GM23338 (cell line): ENCODE results near the gene IPP. TPM values are rescaled to one million over a fixed set of nuclear protein-coding genes. Genes with fewer than 3 reads are reported as not detected.

ENCODE experiments used
- ATAC-seq: fragments of 200-7000 bp; cut with Tn5 transposase; 3 replicates; pipeline ENCODE4 v1.9.1; 2020
- DNase-seq: peaks from one replicate; pipeline ENCODE4 v3.0.0-alpha.2; 2015; ENCODE audit warnings: low spot score
- H2AFZ ChIP-seq: fragments of 200-600 bp; sonication (generic); 2 replicates; pipeline ENCODE4 v1.8.0; 2016; ENCODE audit warnings: antibody characterized with exemption, mild to moderate bottlenecking, moderate library complexity
- H3F3A ChIP-seq: fragments of 200-600 bp; sonication (generic); replicated peaks from 2 replicates; pipeline ENCODE4 v1.8.0; 2017; ENCODE audit warnings: antibody characterized with exemption, mixed run types, low read depth
- H3K27ac ChIP-seq: fragments of 200-600 bp; sonication (generic); 2 replicates; pipeline ENCODE4 v1.6.1; 2016; ENCODE audit warnings: low read depth
- H3K27me3 ChIP-seq: fragments of 200-600 bp; sonication (generic); 2 replicates; pipeline ENCODE4 v1.8.0; 2016; ENCODE audit warnings: mild to moderate bottlenecking, mixed run types, moderate library complexity; ENCODE audit not compliant: insufficient read depth
- H3K36me3 ChIP-seq: fragments of 200-600 bp; sonication (generic); 2 replicates; pipeline ENCODE4 v1.8.0; 2016; ENCODE audit warnings: mild to moderate bottlenecking; ENCODE audit not compliant: insufficient read depth
- H3K4me1 ChIP-seq: fragments of 200-600 bp; sonication (generic); 2 replicates; pipeline ENCODE4 v1.8.0; 2016; ENCODE audit warnings: mild to moderate bottlenecking, moderate library complexity; ENCODE audit not compliant: insufficient read depth
- H3K4me2 ChIP-seq: fragments of 200-600 bp; sonication (generic); 2 replicates; pipeline ENCODE4 v1.7.1; 2017; ENCODE audit warnings: mixed run types
- H3K4me3 ChIP-seq: fragments of 200-600 bp; sonication (generic); 2 replicates; pipeline ENCODE4 v1.6.1; 2016; ENCODE audit warnings: mixed run types
- H3K79me2 ChIP-seq: fragments of 200-600 bp; sonication (generic); replicated peaks from 2 replicates; pipeline ENCODE4 v1.8.0; 2017; ENCODE audit warnings: mild to moderate bottlenecking; ENCODE audit not compliant: insufficient read depth
- H3K9me2 ChIP-seq: fragments of 200-600 bp; sonication (generic); 2 replicates; pipeline ENCODE4 v1.8.0; 2017; ENCODE audit not compliant: insufficient read depth
- H4K20me1 ChIP-seq: fragments of 200-600 bp; sonication (generic); replicated peaks from 2 replicates; pipeline ENCODE4 v1.8.0; 2017; ENCODE audit warnings: mild to moderate bottlenecking; ENCODE audit not compliant: insufficient read depth
- H3K27ac Mint-ChIP-seq: 2 replicates; pipeline ENCODE4 v1.8.0; 2020; ENCODE audit warnings: inconsistent platforms, mild to moderate bottlenecking, moderate library complexity, mixed read lengths
- H3K27me3 Mint-ChIP-seq: 3 replicates; pipeline ENCODE4 v1.8.0; 2022; ENCODE audit warnings: low read depth, mild to moderate bottlenecking, moderate library complexity, mixed read lengths, inconsistent platforms; ENCODE audit not compliant: insufficient read depth, poor library complexity
- H3K36me3 Mint-ChIP-seq: 3 replicates; pipeline ENCODE4 v1.8.0; 2021; ENCODE audit warnings: low read depth, mild to moderate bottlenecking, inconsistent platforms, moderate library complexity, mixed read lengths
- H3K4me1 Mint-ChIP-seq: 3 replicates; pipeline ENCODE4 v1.8.0; 2020; ENCODE audit warnings: mild to moderate bottlenecking, inconsistent platforms, mixed read lengths
- H3K4me3 Mint-ChIP-seq: 3 replicates; pipeline ENCODE4 v1.8.0; 2021; ENCODE audit warnings: moderate library complexity, mild to moderate bottlenecking, inconsistent platforms, mixed read lengths
- H3K9me3 Mint-ChIP-seq: 3 replicates; pipeline ENCODE4 v1.8.0; 2020; ENCODE audit warnings: moderate library complexity, mild to moderate bottlenecking, inconsistent platforms, mixed read lengths
- CREB1 ChIP-seq: fragments of 250-450 bp; sonication (Bioruptor Pico); IDR thresholded peaks from 2 replicates; pipeline ENCODE4 v1.5.0; 2020; ENCODE audit warnings: low read depth, mild to moderate bottlenecking, moderate library complexity
- EZH2 ChIP-seq: fragments of 200-600 bp; sonication (generic); IDR thresholded peaks from one replicate; pipeline ENCODE4 v1.8.0; 2017; ENCODE audit warnings: antibody characterized with exemption, mild to moderate bottlenecking, low read depth; ENCODE audit not compliant: unreplicated experiment
- EZH2phosphoT487 ChIP-seq: fragments of 200-600 bp; sonication (generic); IDR thresholded peaks from one replicate; pipeline ENCODE4 v1.8.1; 2018; ENCODE audit warnings: antibody characterized with exemption; ENCODE audit not compliant: unreplicated experiment
- JUNB ChIP-seq: IDR thresholded peaks from one replicate; pipeline ENCODE4 v1.6.1; 2016; ENCODE audit warnings: antibody characterized with exemption; ENCODE audit not compliant: unreplicated experiment
- NANOG ChIP-seq: IDR thresholded peaks from 2 replicates; pipeline ENCODE4 v1.6.1; 2016; ENCODE audit warnings: antibody characterized with exemption, borderline replicate concordance
- POLR2AphosphoS5 ChIP-seq: IDR thresholded peaks from 2 replicates; pipeline ENCODE4 v1.6.1; 2016; ENCODE audit warnings: antibody characterized with exemption, low read depth
- REST ChIP-seq: IDR thresholded peaks from one replicate; pipeline ENCODE4 v1.6.1; 2018; ENCODE audit warnings: antibody characterized with exemption; ENCODE audit not compliant: unreplicated experiment
- STAT1 ChIP-seq: IDR thresholded peaks from one replicate; pipeline ENCODE4 v1.6.1; 2016; ENCODE audit warnings: antibody characterized with exemption; ENCODE audit not compliant: unreplicated experiment
- ZNF114 ChIP-seq: fragments of 250-450 bp; sonication (Bioruptor Pico); IDR thresholded peaks from 2 replicates; pipeline ENCODE4 v1.5.0; 2020; ENCODE audit warnings: mild to moderate bottlenecking, moderate library complexity
- ZNF331 ChIP-seq: fragments of 250-450 bp; sonication (Bioruptor Pico); IDR thresholded peaks from 2 replicates; pipeline ENCODE4 v1.5.0; 2020; ENCODE audit warnings: low read depth, mild to moderate bottlenecking, moderate library complexity
- polyA plus RNA-seq: library from polyadenylated mRNA; unstranded; fragments of >200 nt; fragmentation: Nextera tagmentation; extraction: Ambion mirVana; gene quantifications from 2 replicates; pipeline ENCODE4 v1.2.1, GENCODE V29; 2016
- total RNA-seq: library from RNA; depleted of rRNA; stranded (reverse); fragments of >200 nt; shearing (Covaris generic); gene quantifications from 2 replicates; pipeline ENCODE4 v1.2.3, GENCODE V29; 2014
- TF ChIP-seq, protein P1 (sequence below), 2 experiments: fragments of 200-600 bp in 1 of 2; sonication (generic) in 1 of 2; conservative IDR thresholded peaks; 2 replicates each; pipeline versions ENCODE4 v1.5.1 to v1.6.1; 2016 to 2017; ENCODE audit warnings: antibody characterized with exemption in 2 of 2, low read depth in 2 of 2, mild to moderate bottlenecking in 2 of 2, moderate library complexity in 1 of 2

Gene IPP
- total and polyA plus RNA-seq, 2 experiments from 2014 or later: 1.8 to 2.8 TPM

DNA sequence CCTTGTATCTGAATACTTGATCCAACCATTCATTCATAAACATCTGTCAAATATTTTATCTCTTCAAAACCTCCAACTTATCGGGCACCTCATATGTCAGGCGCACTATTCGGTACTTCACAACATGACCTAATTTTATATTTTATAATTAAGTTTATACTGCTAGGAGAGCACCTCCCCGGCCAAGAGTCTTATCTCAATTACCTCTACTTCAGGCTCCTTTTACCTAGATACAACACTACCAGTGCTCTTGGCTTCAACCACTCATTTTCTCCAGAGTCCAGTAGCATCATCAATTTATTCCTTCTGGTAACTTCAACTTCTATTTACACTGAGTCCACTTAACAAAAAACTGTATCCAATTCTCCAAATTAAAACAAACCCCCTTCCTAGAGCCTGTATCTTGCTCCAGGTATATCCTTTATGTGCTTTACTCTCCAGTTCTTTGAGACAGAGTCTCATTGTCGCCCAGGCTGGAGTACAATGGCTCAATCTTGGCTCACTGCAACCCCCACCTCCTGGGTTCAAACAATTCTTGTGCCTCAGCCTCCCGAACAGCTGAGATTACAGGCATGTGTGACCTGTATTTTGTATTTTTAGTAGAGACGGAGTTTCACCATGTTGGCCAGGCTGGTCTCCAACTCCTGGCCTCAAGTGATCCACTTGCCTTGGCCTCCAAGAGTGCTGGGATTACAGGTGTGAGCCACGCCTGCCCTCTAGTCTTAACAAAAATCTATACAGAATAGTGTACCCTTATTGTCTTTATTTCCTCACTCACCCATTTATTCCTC is 82.9 kb downstream of the IPP start:
- Histone ChIP-seq H3K4me1 (no peaks in the 10 kb centered on the region), H3K79me2 (peaks cover 100% of the 10 kb centered on the region), H3F3A (no peaks in the 10 kb centered on the region), H3K4me3 (no peak overlapping the region), H4K20me1 (peaks cover 79% of the 10 kb centered on the region), H3K27ac (no peak overlapping the region), H3K4me2 (no peak overlapping the region), H3K36me3 (no peaks in the 10 kb centered on the region), H3K9me2 (no peaks in the 10 kb centered on the region), H2AFZ (no peak overlapping the region), H3K27me3 (no peaks in the 10 kb centered on the region)
- peaks cover 12% of the 10 kb centered on the region; the same call in 2 of the 3 replicates for H3K36me3 Mint-ChIP-seq
- no peak overlapping the region for H3K27ac Mint-ChIP-seq
- TF ChIP-seq, protein P1, sequence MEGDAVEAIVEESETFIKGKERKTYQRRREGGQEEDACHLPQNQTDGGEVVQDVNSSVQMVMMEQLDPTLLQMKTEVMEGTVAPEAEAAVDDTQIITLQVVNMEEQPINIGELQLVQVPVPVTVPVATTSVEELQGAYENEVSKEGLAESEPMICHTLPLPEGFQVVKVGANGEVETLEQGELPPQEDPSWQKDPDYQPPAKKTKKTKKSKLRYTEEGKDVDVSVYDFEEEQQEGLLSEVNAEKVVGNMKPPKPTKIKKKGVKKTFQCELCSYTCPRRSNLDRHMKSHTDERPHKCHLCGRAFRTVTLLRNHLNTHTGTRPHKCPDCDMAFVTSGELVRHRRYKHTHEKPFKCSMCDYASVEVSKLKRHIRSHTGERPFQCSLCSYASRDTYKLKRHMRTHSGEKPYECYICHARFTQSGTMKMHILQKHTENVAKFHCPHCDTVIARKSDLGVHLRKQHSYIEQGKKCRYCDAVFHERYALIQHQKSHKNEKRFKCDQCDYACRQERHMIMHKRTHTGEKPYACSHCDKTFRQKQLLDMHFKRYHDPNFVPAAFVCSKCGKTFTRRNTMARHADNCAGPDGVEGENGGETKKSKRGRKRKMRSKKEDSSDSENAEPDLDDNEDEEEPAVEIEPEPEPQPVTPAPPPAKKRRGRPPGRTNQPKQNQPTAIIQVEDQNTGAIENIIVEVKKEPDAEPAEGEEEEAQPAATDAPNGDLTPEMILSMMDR (conservative IDR thresholded peaks at IDR 0.05; ENCODE audit: low read depth in 2 of 2): no peak
- DNase-seq: no peak
- H3K27me3 Mint-ChIP-seq: no peaks in the 10 kb centered on the region
- H3K4me3 Mint-ChIP-seq: no peak overlapping the region
- peaks cover 8% of the 10 kb centered on the region; the same call in 2 of the 3 replicates for H3K4me1 Mint-ChIP-seq
- ATAC-seq: no peak
- peaks cover 2% of the 10 kb centered on the region; the same call in 1 of the 3 replicates for H3K9me3 Mint-ChIP-seq

GRCh38 chr1:45666836-45667235 is 83.6 kb downstream of the IPP start:
- Mint-ChIP-seq H3K36me3 (peaks cover 12% of the 10 kb centered on the region; the same call in 2 of the 3 replicates), H3K27ac (no peak overlapping the region), H3K27me3 (no peaks in the 10 kb centered on the region), H3K9me3 (peaks cover 2% of the 10 kb centered on the region; the same call in 1 of the 3 replicates), H3K4me3 (no peak overlapping the region), H3K4me1 (peaks cover 8% of the 10 kb centered on the region; the same call in 2 of the 3 replicates)
- H3K79me2 ChIP-seq: peaks cover 100% of the 10 kb centered on the region
- H3K27ac ChIP-seq: no peak overlapping the region
- TF ChIP-seq JUNB: no peak
- no peak for TF ChIP-seq ZNF114 (CRISPR knock-in tag)
- no peak for TF ChIP-seq NANOG
- no peak for TF ChIP-seq REST
- TF ChIP-seq EZH2phosphoT487: no peak
- TF ChIP-seq ZNF331: no peak
- TF ChIP-seq CREB1: no peak
- TF ChIP-seq EZH2: no peak
- no peak for TF ChIP-seq POLR2AphosphoS5
- no peak for TF ChIP-seq STAT1
- no peak overlapping the region for H2AFZ ChIP-seq
- peaks cover 82% of the 10 kb centered on the region for H4K20me1 ChIP-seq
- no peak for DNase-seq
- ATAC-seq: no peak
- H3K4me3 ChIP-seq: no peak overlapping the region
- H3K4me2 ChIP-seq: no peak overlapping the region
- no peaks in the 10 kb centered on the region for H3K9me2 ChIP-seq
- no peaks in the 10 kb centered on the region for H3K27me3 ChIP-seq
- H3K36me3 ChIP-seq: no peaks in the 10 kb centered on the region
- H3K4me1 ChIP-seq: no peaks in the 10 kb centered on the region
- 0 out of 2 replicates have a peak, but pooled peaks cover 5% of the 10 kb centered on the region for H3F3A ChIP-seq
